GM18868 (cell line): ENCODE measurements around the gene MPPE1.
"Not testable (repeated sequence)": the region's sequence is repeated elsewhere in the genome, so short reads cannot be mapped to it uniquely, and the experiment has no call there.

Source experiments
- ATAC-seq: cut with Tn5 transposase; IDR thresholded peaks from one replicate; pipeline ENCODE4 v1.9.1; 2021; ENCODE audit warnings: mild to moderate bottlenecking, moderate library complexity; ENCODE audit not compliant: unreplicated experiment

The MPPE1 gene, protein sequence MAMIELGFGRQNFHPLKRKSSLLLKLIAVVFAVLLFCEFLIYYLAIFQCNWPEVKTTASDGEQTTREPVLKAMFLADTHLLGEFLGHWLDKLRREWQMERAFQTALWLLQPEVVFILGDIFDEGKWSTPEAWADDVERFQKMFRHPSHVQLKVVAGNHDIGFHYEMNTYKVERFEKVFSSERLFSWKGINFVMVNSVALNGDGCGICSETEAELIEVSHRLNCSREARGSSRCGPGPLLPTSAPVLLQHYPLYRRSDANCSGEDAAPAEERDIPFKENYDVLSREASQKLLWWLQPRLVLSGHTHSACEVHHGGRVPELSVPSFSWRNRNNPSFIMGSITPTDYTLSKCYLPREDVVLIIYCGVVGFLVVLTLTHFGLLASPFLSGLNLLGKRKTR

DNA sequence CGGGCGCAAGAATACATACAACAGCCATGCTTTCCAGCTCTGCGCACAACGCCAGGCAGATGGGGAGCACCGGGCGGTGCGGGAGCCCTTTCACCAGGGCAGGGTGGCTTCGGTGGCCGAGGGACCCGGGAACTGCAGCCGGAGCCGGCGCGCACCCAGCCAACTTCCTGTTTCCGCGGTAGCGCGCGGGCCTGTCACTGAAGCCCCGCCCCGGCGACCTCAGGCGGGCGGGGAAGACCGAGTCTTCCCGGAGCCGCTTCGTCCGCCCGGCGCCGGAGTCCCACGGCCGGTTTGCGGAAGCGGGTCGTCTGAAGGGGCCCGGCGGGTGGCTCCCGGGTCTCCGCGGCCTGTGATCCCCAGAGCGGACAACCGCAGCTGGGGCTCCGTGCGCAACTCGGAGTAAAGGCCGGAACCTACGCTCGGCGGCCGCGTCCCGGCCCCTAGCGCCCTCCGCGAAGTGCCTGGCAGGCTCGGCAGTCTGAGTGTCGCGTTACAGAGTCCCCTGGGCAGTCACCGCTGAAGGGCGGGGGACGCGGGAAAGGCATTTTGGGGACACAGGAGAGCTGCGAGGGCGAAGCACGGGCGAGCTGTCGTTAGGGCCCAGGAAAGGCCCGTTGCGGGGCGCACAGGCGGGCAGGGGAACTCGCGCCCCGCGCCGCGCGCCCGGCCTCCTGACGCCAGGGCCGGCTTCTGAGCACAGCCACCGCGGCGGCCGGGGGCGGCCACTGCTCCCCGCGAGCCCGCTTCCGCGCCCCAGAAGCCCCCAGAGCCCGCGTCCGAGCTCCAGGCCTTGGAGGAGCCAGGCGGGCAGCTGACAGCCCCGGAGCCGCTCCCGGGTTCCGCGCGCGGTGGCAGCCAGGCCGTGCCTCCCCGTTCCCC is at the start of gene MPPE1:
MPPE1 (minus strand) TSS at position 136 of the 879 bp plus-strand sequence. CDS start 11,053 bp downstream, outside the sequence.
- ATAC-seq, result peak; percentile 88

GRCh38 chr18:11957636-11958035 is 49.5 kb upstream of the MPPE1 start:
- no peak for ATAC-seq

GRCh38 chr18:11956371-11957308 is 48.5 kb upstream of the MPPE1 start:
- no peak for ATAC-seq

- ATAC-seq, result no peak
Observed at GRCh38 chr18:11955239-11956029, 47.3 kb upstream of the MPPE1 start.

DNA sequence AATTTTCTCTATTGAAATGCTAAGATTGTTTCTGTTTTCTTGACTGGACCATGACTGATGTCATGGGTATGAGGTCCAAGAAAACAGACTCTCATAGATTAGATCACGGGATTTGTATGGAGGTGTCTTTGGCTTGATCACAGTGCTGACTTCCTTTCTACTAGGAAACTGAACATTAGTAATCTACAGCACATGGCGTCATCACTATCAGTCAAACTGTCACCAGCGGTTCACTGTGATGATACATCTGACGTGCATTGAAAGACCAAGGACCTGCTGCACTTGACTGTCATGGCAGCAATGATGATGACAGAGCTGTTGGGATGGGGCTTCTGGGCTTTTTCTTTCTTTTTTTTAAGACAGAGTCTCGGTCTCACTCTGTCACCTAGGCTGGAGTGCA is 45.0 kb upstream of the MPPE1 start:
- ATAC-seq, result no peak

- no peak for ATAC-seq
Observed at GRCh38 chr18:11951390-11951851, 43.3 kb upstream of the MPPE1 start.

DNA sequence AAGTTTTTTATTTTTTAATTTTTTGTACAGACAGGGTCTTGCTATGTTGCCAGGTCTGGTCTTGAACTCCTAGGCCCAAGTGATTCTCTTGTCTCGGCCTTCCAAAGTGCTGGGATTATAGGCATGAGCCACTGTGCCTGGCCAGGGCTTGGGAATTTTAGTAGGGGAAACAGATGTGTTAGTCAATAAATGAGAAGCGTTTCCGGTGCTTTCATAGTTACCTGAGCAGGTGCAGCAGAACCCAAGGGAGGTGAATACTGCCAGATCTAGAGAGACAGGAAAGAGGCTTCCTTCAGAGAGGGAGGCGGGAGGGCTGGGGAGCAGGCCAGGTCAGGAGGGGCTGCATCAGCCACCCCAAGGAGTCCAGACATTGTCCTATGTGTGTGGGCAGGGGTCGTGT is 42.7 kb upstream of the MPPE1 start:
- no peak for ATAC-seq

GRCh38 chr18:11948852-11949523 is 40.9 kb upstream of the MPPE1 start:
- ATAC-seq, result no peak

DNA sequence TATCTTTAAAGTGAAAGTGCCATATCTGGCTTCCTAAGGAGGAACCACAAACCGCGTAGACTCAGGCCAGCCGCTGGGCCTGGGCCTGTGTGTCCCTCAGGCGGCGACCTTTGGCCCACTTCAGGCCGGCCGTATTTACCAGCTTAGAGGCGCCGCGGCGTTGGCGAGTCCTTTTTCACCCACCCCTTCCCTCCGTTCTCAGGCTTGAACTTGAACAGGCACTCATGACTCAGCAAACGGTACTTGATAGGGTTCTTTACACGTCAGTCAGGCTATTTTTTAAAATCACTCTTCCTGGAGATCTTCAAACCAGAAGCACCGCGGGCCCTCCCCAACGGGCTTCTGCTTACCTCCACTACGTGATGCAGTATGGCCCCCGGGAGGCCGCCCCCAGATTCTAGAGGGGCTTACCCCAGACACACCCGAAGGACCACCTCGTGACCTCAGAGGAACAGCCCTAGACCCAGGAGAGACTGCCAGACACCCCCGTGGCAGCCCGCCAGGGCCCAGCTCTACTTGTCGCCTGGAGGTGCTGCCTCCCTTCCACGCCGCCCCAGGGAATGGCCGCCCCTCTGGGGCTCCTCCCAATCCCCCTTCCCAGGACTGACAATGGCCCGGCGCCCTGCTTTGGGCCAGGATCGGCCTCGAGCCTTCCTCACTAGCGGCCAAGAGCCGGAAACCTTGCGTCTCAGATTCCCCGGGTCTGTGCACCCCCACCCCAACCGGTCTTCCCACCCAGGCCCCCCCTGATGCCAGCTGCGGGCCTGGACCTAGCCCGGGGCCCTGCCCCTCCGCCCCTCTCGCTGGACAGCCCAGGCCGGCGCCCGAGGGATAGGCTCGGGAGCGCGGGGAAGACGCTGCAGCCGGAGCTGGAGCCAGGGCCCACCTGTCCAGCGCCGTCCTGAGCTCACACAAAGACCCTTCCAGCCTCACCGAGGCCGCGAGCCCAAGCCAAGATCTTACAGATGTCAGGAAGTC is 39.4 kb upstream of the MPPE1 start:
- peak; percentile 91 for ATAC-seq

DNA sequence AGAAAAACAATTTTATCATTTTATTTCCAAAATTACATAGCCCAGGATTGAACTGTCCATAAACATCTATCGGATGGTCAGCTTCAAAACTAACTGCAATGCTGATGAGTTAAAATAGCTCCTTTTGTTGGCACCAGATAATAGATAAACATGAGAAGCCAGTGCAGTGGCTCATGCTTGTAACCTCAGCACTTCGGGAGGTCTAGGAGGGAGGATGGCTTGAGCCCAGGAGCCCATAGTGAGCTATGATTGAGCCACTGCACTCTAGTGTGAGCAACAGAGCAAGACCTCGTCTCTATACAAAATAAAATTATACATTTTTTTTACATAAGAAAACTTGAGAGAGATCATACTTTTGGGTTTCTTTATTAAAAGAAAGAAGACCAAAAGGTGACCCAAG is 38.6 kb upstream of the MPPE1 start:
- ATAC-seq, result no peak

DNA sequence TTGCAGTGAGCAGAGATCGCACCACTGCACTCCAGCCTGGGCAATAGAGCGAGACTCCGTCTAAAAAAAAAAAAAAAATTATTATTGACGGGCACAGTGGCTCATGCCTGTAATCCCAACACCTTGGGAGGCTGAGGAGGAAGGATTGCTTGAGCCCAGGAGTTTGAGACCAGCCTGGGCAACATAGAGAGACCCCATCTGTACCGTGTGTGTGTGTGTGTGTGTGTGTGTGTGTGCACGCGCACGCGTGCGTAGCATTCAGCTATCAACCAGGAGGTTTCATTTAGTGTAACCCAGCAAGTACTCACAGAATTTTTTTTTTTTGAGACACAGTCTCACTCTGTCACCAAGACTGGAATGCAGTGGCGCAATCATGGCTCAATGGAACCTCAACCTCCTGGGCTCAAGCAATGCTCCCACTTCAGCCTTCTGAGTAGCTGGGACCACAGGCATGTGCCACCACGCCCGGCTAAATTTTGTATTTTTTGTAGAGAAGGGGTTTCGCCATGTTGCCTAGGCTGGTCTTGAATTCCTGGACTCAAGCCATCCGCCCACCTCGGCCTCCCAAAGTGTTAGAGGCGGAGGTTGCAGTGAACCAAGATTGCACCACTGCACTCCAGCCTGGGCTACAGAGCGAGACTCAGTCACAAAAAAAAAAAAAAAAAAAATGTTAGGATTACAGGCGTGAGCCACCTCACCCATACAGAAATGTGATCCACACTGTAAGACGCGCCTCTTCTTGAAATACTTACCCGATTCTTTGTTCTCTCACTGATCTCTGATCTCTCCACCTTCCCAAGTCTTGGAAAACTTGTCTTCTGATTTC is 37.9 kb upstream of the MPPE1 start:
- not testable (repeated sequence) for ATAC-seq

GRCh38 chr18:11944786-11945185 is 36.7 kb upstream of the MPPE1 start:
- no peak for ATAC-seq

GRCh38 chr18:11944252-11944651 is 36.1 kb upstream of the MPPE1 start:
- no peak for ATAC-seq

- ATAC-seq, result no peak
Observed at GRCh38 chr18:11943551-11943950, 35.4 kb upstream of the MPPE1 start.

DNA sequence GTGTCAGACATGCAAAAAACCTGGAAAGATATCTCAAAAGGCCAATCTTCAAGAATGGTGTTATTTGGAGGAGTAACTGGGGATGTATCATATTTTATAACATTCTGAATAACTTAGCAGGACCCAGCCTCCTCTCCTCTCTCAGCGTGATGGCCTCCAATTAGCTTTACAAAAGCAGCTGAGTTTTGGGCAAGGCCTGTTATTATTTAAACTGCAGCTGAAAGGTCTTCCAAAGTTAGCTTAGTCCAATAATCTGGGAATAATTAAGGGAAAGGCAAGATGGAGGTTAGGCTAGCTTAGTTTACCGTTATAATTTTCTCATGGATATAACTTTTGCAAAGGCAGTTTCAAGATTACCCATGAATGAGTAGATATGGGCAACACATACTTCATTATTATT is 32.8 kb upstream of the MPPE1 start:
- no peak for ATAC-seq

- no peak for ATAC-seq
Observed at GRCh38 chr18:11937874-11938478, 29.9 kb upstream of the MPPE1 start.

GRCh38 chr18:11932393-11932792 is 24.3 kb upstream of the MPPE1 start:
- ATAC-seq, result no peak
